Urinary bladder (tissue), 4 donors: ENCODE data around the gene ELF3. TPM values are rescaled to one million over a fixed set of nuclear protein-coding genes. Genes with fewer than 3 reads are reported as not detected.
"Not testable (repeated sequence)": the region's sequence is repeated elsewhere in the genome, so short reads cannot be mapped to it uniquely, and the experiment has no call there.

Experiments
- DNase-seq: peaks from one replicate; pipeline ENCODE4 v3.0.0-alpha.2; 2015; ENCODE audit errors: extremely low spot score
- H3K27ac ChIP-seq: one replicate; pipeline ENCODE4 v1.5.1; 2013; ENCODE audit warnings: low read depth, mild to moderate bottlenecking, moderate library complexity
- H3K36me3 ChIP-seq: one replicate; pipeline ENCODE4 v1.6.1; 2013; ENCODE audit warnings: mild to moderate bottlenecking, moderate library complexity; ENCODE audit not compliant: insufficient read depth
- H3K4me1 ChIP-seq: one replicate; pipeline ENCODE4 v1.6.1; 2013; ENCODE audit warnings: mild to moderate bottlenecking, moderate library complexity; ENCODE audit not compliant: insufficient read depth
- H3K4me3 ChIP-seq: one replicate; pipeline ENCODE4 v1.5.1; 2013; ENCODE audit warnings: low read depth, low read length
- WGBS: extraction: QIAGEN DNeasy Blood & Tissue Kit; methylation state at CpG from one replicate; pipeline ENCODE4 v1.1.7; 2013; 5-methylcytosine and 5-hydroxymethylcytosine counted together
- polyA plus RNA-seq: library from polyadenylated mRNA; stranded (reverse); fragments of 200-250 nt; gene quantifications from one replicate; pipeline ENCODE4 v1.2.3, GENCODE V29; 2013
- small RNA-seq: library from RNA; depleted of rRNA; stranded (forward); fragments of <200 nt; gene quantifications from one replicate; pipeline ENCODE3, GENCODE V24; 2014
- total RNA-seq: library from RNA; depleted of rRNA; stranded (reverse); fragments of >200 nt; gene quantifications from one replicate; pipeline ENCODE4 v1.2.3, GENCODE V29; 2014
- donor health status: healthy with polysubstance abuse.
- donor health status: healthy.

The ELF3 gene
- total and polyA plus RNA-seq, 2 donors: 120 to 123 TPM

DNA sequence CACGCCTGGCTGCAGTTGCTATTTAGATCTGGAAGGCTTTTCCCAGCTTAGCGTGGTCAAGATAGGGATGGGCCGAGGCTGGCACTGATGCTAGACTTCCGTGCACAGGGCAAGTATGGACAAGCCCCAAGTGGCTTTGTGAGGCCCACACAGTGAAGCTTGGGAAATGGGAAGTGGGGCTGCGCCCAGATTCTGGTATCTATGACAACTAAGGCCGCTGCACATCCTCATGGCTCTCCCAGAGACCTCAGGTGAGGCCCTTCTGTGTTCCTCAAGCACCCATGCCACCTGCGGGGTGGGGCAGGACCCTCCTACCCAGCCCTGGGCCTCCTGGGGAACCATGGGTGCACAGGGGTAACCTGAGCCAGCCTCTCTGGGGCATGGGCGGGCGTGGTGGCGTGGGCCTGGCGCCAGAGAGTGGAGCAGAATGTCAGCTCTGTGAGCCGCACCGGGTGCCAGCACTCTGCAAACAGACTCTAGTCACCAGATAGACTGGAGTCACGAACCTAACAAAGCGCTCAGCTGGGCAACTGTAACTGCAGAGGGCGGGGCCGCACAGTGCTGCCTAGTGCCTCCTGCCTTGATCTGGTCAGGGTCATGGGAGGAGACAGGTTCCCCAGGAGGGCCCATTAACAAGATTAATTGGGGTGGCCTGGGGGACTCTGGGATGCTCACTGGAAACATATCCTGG lies 46.4 kb downstream of the ELF3 start:
- Histone ChIP-seq H3K36me3 (no peaks in the 10 kb centered on the region), H3K4me3 (no peak overlapping the region), H3K4me1 (no peaks in the 10 kb centered on the region), H3K27ac (peak overlapping the region; percentile 60)
- 80% methylated on average over 17 of the region's 17 CpGs for WGBS
- peak; percentile 70 for DNase-seq

DNA sequence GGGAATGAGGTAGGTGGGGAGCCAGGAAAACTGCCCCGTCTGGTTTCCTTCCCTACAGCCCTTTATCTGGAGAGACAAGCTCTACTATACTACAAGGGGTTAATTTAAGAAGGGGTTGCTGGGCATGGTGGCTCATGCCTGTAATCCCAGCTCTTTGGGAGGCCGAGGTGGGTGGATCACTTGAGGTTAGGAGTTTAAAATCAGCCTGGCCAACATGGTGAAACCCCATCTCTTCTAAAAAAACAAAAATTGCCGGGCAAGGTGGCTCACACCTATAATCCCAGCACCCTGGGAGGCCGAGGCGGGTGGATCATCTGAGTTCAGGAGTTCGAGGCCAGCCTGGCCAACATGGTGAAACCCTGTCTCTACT lies 46.9 kb downstream of the ELF3 start:
- DNase-seq, H3K36me3 ChIP-seq, H3K4me1 ChIP-seq, H3K4me3 ChIP-seq: not testable (repeated sequence)
- 74% methylated on average over 6 of the region's 6 CpGs for WGBS
- H3K27ac ChIP-seq: peak overlapping the region; percentile 60

DNA sequence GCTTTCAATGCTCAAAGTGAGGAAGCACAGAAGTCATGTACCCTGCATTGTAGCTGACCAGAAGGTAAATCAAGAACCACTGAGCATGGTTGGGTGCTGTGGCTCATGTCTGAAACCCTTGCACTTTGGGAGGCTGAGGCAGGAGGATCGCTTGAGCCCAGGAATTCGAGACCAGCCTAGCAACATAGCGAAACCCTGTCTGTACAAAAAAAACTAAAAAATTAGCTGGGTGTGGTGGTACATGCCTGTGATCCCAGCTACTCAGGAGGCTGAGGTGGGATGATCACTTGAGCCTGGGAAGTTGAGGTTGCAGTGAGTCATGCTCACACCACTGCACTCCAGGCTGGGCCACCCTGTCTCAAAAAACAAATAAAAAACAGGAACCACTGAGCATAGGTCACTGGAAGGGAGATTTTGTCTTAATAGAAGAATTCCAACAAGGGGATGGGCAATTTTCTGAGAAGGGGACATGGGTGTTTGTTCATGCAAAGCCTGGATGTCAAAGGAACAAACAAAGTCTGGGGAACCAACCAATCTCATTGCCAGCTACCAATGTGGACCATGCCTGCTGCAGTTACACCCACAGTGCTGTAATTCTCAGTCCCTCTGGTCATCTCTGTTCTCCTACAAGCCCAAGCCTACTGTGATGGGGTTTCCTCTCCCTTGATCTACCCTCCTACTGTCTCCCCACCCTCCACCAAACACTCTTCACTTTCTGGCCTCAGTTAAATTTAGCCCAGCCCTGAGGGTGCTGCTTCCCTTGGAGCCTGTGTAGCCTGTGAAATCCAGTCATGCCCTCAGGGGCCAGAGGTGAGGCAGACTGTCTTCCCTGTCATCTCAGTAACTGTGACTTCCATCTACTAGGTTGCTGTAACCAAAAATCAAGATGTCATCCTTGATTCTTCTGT lies 47.9 kb downstream of the ELF3 start:
- no peaks in the 10 kb centered on the region for H3K4me1 ChIP-seq
- no peaks in the 10 kb centered on the region for H3K36me3 ChIP-seq
- H3K4me3 ChIP-seq: no peak overlapping the region
- 94% methylated on average over 3 of the region's 3 CpGs for WGBS
- no peak for DNase-seq
- H3K27ac ChIP-seq: peak overlapping the region; percentile 48

DNA sequence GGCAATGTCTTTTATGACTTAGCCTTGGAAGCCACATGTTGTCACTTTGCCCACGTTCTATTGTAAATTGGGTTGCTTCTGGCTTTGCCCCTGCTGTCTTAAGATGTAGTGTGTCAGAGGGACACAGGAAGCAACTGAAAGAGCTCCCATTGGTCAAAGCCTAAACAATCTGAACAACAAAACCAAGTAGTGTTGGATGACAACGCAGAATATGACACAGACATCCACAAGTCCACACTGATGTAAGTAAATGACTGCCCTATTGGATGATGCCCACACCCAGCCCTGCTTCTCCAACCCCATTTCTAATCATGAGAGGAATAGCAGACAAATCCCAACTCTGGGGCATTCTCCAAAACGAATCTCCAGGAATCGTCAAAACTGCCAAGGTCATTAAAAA lies 50.7 kb downstream of the ELF3 start:
- Histone ChIP-seq H3K27ac (no peak overlapping the region), H3K4me3 (no peak overlapping the region), H3K36me3 (no peaks in the 10 kb centered on the region), H3K4me1 (no peaks in the 10 kb centered on the region)
- no peak for DNase-seq
- 75% methylated on average over 4 of the region's 4 CpGs for WGBS

DNA sequence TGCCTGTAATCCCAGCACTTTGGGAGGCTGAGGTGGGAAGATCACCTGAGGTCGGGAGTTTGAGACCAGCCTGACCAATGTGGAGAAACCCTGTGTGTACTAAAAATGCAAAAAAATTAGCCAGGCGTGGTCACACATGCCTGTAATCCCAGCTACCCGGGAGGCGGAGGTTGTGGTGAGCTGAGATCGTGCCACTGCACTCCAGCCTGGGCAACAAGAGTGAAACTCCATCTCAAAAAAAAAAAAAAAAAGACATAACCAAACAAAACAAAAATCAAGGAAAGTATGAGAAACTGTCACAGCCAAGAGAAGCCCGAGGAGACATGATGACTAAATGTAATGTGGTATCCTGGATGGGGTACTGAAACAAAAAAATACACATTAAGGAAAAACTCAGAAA lies 51.4 kb downstream of the ELF3 start:
- WGBS: 83% methylated on average over 6 of the region's 6 CpGs
- H3K4me1 ChIP-seq, H3K27ac ChIP-seq, DNase-seq, H3K36me3 ChIP-seq, H3K4me3 ChIP-seq: not testable (repeated sequence)

DNA sequence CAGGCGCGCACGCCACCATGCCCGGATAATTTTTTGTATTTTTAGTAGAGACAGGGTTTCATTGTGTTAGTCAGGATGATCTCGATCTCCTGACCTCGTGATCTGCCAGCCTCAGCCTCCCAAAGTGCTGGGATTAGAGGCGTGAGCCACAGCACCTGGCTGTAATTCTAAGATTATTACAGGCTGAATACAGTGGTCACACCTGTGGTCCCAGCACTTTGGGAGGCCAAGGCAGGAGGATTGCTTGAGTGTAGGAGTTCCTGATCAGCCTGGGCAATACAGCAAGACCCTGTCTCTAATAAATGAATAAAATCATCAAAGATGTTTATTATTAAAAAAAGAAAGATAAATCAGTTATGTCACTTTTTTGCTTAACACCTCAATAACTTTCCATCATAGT lies 52.2 kb downstream of the ELF3 start:
- 95% methylated on average over 7 of the region's 7 CpGs for WGBS
- H3K4me3 ChIP-seq, H3K4me1 ChIP-seq, DNase-seq, H3K27ac ChIP-seq, H3K36me3 ChIP-seq: not testable (repeated sequence)

DNA sequence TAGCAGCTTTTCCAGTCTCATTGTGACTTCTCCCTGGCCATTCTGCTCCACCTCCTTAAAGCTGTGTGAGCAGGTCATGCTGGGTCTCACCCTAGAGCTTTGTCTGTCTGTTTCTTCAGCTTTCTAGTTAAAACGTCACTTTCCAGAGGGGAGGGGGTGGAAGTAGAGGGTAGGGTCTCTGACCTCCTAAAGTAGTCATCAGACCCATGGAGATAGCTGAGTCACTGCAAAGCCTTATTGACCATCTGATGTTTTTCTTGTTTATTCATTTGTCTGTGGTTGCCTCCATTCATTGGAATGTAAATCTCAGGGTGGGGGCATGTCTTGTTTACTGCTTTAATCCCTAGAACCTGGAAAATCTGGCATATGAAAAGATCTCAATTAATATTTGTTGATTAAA lies 52.7 kb downstream of the ELF3 start:
- Histone ChIP-seq H3K4me3 (no peak overlapping the region), H3K4me1 (no peaks in the 10 kb centered on the region), H3K27ac (no peak overlapping the region), H3K36me3 (no peaks in the 10 kb centered on the region)
- WGBS: 9% methylated on average over 1 of the region's 1 CpG
- no peak for DNase-seq

DNA sequence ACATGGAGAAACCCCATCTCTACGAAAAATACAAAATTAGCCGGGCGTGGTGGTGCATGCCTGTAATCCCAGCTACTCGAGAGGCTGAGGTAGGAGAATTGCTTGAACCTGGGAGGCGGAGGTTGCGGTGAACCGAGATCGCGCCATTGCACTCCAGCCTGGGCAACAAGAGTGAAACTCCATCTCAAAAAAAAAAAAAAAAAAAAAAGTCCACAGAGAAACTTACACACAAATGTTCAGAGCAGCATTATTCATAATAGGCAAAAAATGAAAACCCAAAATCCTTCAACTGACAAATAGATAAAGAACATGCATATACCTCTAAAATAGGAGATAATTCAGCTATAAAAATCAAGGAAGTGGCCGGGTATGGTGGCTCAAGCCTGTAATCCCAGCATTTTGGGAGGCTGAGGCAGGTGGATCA lies 54.5 kb downstream of the ELF3 start:
- DNase-seq, H3K4me1 ChIP-seq, H3K36me3 ChIP-seq, H3K4me3 ChIP-seq, H3K27ac ChIP-seq: not testable (repeated sequence)
- WGBS: 89% methylated on average over 10 of the region's 10 CpGs

Small RNAs within 50 kb of the gene (small RNA-seq; reads per million reads assigned to genes)
- gene AL691482.1 (not detected), gene AL691482.2 (not detected), gene MIR6740 (not detected), gene RF00156 (not detected)

Other genes starting within 250 kb of the ELF3 start
- 31.3 TPM for gene IPO9, start 181.4 kb upstream of the ELF3 start, total RNA-seq
- 19.6 TPM for gene IPO9, start 181.4 kb upstream of the ELF3 start, polyA plus RNA-seq
- gene SHISA4, start 121.7 kb upstream of the ELF3 start, total RNA-seq: 10.1 TPM
- 32.7 TPM for gene SHISA4, start 121.7 kb upstream of the ELF3 start, polyA plus RNA-seq
- 71.7 TPM for gene LMOD1, start 64.0 kb upstream of the ELF3 start, total RNA-seq
- gene LMOD1, start 64.0 kb upstream of the ELF3 start, polyA plus RNA-seq: 731 TPM
- 27.2 TPM for gene TIMM17A, start 55.1 kb upstream of the ELF3 start, total RNA-seq
- gene TIMM17A, start 55.1 kb upstream of the ELF3 start, polyA plus RNA-seq: 42.0 TPM
- gene RNPEP, start 27.9 kb upstream of the ELF3 start, total RNA-seq: 24.0 TPM
- gene RNPEP, start 27.9 kb upstream of the ELF3 start, polyA plus RNA-seq: 31.6 TPM
- 0.05 TPM for gene GPR37L1, start 112.3 kb downstream of the ELF3 start, total RNA-seq
- 0.10 TPM for gene GPR37L1, start 112.3 kb downstream of the ELF3 start, polyA plus RNA-seq
- 19.2 TPM for gene ARL8A, start 134.2 kb downstream of the ELF3 start, total RNA-seq
- gene ARL8A, start 134.2 kb downstream of the ELF3 start, polyA plus RNA-seq: 39.8 TPM
- 1.2 TPM for gene PTPN7, start 150.0 kb downstream of the ELF3 start, total RNA-seq
- 1.2 TPM for gene PTPN7, start 150.0 kb downstream of the ELF3 start, polyA plus RNA-seq
- gene LGR6, start 183.2 kb downstream of the ELF3 start, total RNA-seq: 0.37 TPM
- 3.8 TPM for gene LGR6, start 183.2 kb downstream of the ELF3 start, polyA plus RNA-seq